ENCODE data around the gene CACNA2D2. TPM values are rescaled to one million over a fixed set of nuclear protein-coding genes. Genes with fewer than 3 reads are reported as not detected.

Gene CACNA2D2
- polyA plus RNA-seq, 1 donor from 2014 or later = 0.11 TPM

GRCh38 chr3:50320853-50321335 lies 182.5 kb downstream of the CACNA2D2 start:
- Mint-ChIP-seq H3K4me1 (peaks cover 25 to 41% (median 28%) of the 10 kb centered on the region in 3 donors), H3K27ac (peak overlapping the region; percentile 33 to 88 (median 82)), H3K27me3 (no peaks in the 10 kb centered on the region), H3K36me3 (peaks cover 2% of the 10 kb centered on the region), H3K4me3 (peak overlapping the region; percentile 89 to 98 (median 93)), H3K9me3 (no peaks in the 10 kb centered on the region)

GRCh38 chr3:50319894-50320625 lies 183.4 kb downstream of the CACNA2D2 start:
- Mint-ChIP-seq H3K4me3 (peak overlapping the region; percentile 89 to 98 (median 93)), H3K36me3 (peaks cover 2% of the 10 kb centered on the region), H3K4me1 (peaks cover 25 to 41% (median 28%) of the 10 kb centered on the region in 3 donors), H3K9me3 (no peaks in the 10 kb centered on the region), H3K27ac (peak overlapping the region; percentile 33 to 88 (median 82)), H3K27me3 (no peaks in the 10 kb centered on the region)

- Mint-ChIP-seq H3K27me3 (no peaks in the 10 kb centered on the region), H3K27ac (peak overlapping the region in 1 of 3 donors; percentile 82), H3K4me1 (peaks cover 24 to 35% (median 25%) of the 10 kb centered on the region in 3 donors), H3K9me3 (no peaks in the 10 kb centered on the region), H3K4me3 (peak overlapping the region in 2 of 4 donors; percentile 48 to 92), H3K36me3 (peaks cover 2% of the 10 kb centered on the region)
Observed at GRCh38 chr3:50319181-50319893, 184.1 kb downstream of the CACNA2D2 start.

GRCh38 chr3:50318615-50319014 lies 184.8 kb downstream of the CACNA2D2 start:
- Mint-ChIP-seq H3K27me3 (no peaks in the 10 kb centered on the region), H3K4me1 (peaks cover 24 to 39% (median 25%) of the 10 kb centered on the region in 3 donors), H3K9me3 (no peaks in the 10 kb centered on the region), H3K36me3 (peaks cover 2% of the 10 kb centered on the region), H3K27ac (peak overlapping the region in 2 of 3 donors; percentile 73 to 82), H3K4me3 (peak overlapping the region in 3 of 4 donors; percentile 52 to 92 (median 78))

GRCh38 chr3:50318163-50318562 lies 185.3 kb downstream of the CACNA2D2 start:
- peaks cover 2% of the 10 kb centered on the region for H3K36me3 Mint-ChIP-seq
- H3K4me3 Mint-ChIP-seq = peak overlapping the region in 2 of 4 donors; percentile 78 to 92
- peaks cover 24 to 39% (median 25%) of the 10 kb centered on the region in 3 donors for H3K4me1 Mint-ChIP-seq
- H3K9me3 Mint-ChIP-seq = no peaks in the 10 kb centered on the region
- peak overlapping the region in 1 of 3 donors; percentile 82 for H3K27ac Mint-ChIP-seq
- H3K27me3 Mint-ChIP-seq = no peaks in the 10 kb centered on the region

- no peaks in the 10 kb centered on the region for H3K27me3 Mint-ChIP-seq
- H3K27ac Mint-ChIP-seq = peak overlapping the region in 1 of 3 donors; percentile 78
- peaks cover 21 to 39% (median 24%) of the 10 kb centered on the region in 3 donors for H3K4me1 Mint-ChIP-seq
- peaks cover 2% of the 10 kb centered on the region for H3K36me3 Mint-ChIP-seq
- peak overlapping the region in 1 of 4 donors; percentile 82 for H3K4me3 Mint-ChIP-seq
- no peaks in the 10 kb centered on the region for H3K9me3 Mint-ChIP-seq
Observed at GRCh38 chr3:50317300-50317699, 186.1 kb downstream of the CACNA2D2 start.

GRCh38 chr3:50316657-50317242 lies 186.7 kb downstream of the CACNA2D2 start:
- Mint-ChIP-seq H3K4me3 (peak overlapping the region; percentile 45 to 86 (median 79)), H3K4me1 (peaks cover 20 to 39% (median 24%) of the 10 kb centered on the region in 3 donors), H3K27me3 (no peaks in the 10 kb centered on the region), H3K27ac (peak overlapping the region; percentile 65 to 78 (median 68)), H3K36me3 (peaks cover 2% of the 10 kb centered on the region), H3K9me3 (no peaks in the 10 kb centered on the region)

- Mint-ChIP-seq H3K27me3 (no peaks in the 10 kb centered on the region), H3K9me3 (no peaks in the 10 kb centered on the region), H3K4me1 (peaks cover 14 to 31% (median 18%) of the 10 kb centered on the region in 3 donors), H3K27ac (no peak overlapping the region), H3K4me3 (no peak overlapping the region), H3K36me3 (peaks cover 2% of the 10 kb centered on the region)
Observed at GRCh38 chr3:50314816-50315215, 188.6 kb downstream of the CACNA2D2 start.

- Mint-ChIP-seq H3K4me1 (peaks cover 12 to 28% (median 16%) of the 10 kb centered on the region in 3 donors), H3K27me3 (no peaks in the 10 kb centered on the region), H3K27ac (peak overlapping the region in 1 of 3 donors; percentile 26), H3K9me3 (no peaks in the 10 kb centered on the region), H3K36me3 (peaks cover 2% of the 10 kb centered on the region), H3K4me3 (no peak overlapping the region)
Observed at GRCh38 chr3:50314342-50314741, 189.1 kb downstream of the CACNA2D2 start.

Other genes with a start within 250 kb of the CACNA2D2 start
- not detected for gene SEMA3B, start 234.5 kb downstream of the CACNA2D2 start, polyA plus RNA-seq
- 0.30 TPM for gene LSMEM2, start 224.5 kb downstream of the CACNA2D2 start, polyA plus RNA-seq
- 58.6 TPM for gene IFRD2, start 211.2 kb downstream of the CACNA2D2 start, polyA plus RNA-seq
- 5.3 TPM for gene HYAL3, start 204.2 kb downstream of the CACNA2D2 start, polyA plus RNA-seq
- gene NAA80, start 204.2 kb downstream of the CACNA2D2 start, polyA plus RNA-seq = 20.5 TPM
- gene HYAL1, start 200.1 kb downstream of the CACNA2D2 start, polyA plus RNA-seq = 0.14 TPM
- 7.3 TPM for gene HYAL2, start 180.9 kb downstream of the CACNA2D2 start, polyA plus RNA-seq
- 51.4 TPM for gene TUSC2, start 175.4 kb downstream of the CACNA2D2 start, polyA plus RNA-seq
- 155 TPM for gene RASSF1, start 162.8 kb downstream of the CACNA2D2 start, polyA plus RNA-seq
- not detected for gene ZMYND10, start 157.9 kb downstream of the CACNA2D2 start, polyA plus RNA-seq
- gene NPRL2, start 152.9 kb downstream of the CACNA2D2 start, polyA plus RNA-seq = 30.4 TPM
- 63.3 TPM for gene CYB561D2, start 152.8 kb downstream of the CACNA2D2 start, polyA plus RNA-seq
- 33.9 TPM for gene TMEM115, start 144.1 kb downstream of the CACNA2D2 start, polyA plus RNA-seq
- gene C3orf18, start 64.1 kb upstream of the CACNA2D2 start, polyA plus RNA-seq = 7.9 TPM
- gene HEMK1, start 65.9 kb upstream of the CACNA2D2 start, polyA plus RNA-seq = 30.5 TPM
- gene CISH, start 108.1 kb upstream of the CACNA2D2 start, polyA plus RNA-seq = 3.1 TPM
- 23.7 TPM for gene MAPKAPK3, start 113.5 kb upstream of the CACNA2D2 start, polyA plus RNA-seq
- not detected for gene DOCK3, start 171.3 kb upstream of the CACNA2D2 start, polyA plus RNA-seq